HG03469 (cell line): ENCODE data around the gene POLR1F.

Experiments
- ATAC-seq: cut with Tn5 transposase; IDR thresholded peaks from one replicate; pipeline ENCODE4 v1.9.1; 2021; ENCODE audit warnings: mild to moderate bottlenecking, moderate library complexity, moderate number of reproducible peaks; ENCODE audit not compliant: unreplicated experiment

POLR1F gene

GRCh38 chr7:19677180-19677579, 31.7 kb downstream of the POLR1F start:
- ATAC-seq, result peak; percentile 89

DNA sequence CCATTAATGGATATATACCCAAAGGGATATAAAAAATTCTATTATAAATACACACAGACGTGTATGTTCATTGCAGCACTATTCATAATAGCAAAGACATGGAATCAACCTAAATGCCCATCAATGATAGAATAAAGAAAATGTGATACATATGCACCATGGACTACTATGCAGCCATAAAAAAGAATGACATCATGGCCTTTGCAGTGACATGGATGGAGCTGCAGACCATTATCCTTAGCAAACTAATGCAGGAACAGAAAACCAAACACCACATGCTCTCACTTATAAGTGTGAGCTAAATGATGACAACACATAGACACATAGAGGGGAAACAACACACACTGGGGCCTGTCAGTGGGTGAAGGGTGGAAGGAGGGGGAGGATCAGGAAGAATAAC, 33.0 kb downstream of the POLR1F start:
- no peak for ATAC-seq

DNA sequence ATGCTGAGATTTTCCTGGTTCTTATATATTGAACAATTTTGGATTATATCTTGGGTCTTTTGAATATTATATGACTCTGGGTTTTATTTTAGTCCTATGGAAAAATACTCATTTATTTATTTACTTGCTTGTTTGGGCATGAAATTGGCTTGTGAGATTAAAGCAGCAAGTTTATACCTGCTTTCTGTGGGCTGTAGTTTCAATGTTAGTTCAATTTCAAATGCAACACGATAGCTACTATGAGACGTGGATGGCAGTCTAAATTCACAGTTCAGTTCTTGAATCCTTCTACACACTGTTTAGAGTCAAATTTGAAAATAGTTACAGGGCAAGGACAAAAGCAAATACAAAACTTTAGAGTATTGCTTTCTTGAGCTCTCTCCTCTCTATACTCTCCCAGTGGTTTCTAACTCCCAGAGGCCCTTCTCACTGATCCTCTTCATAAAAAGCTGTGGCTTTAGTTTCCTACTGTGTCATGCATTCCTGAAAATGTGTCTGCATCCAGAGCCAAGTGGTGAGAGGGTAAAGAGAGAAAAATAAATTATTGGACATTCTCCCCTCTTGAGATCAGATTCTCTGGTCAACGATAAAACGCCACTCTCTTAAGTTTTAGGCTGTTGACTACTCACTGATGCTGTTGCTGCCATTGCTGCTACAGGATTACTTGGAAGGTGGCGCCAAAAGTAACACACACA, 34.4 kb downstream of the POLR1F start:
- ATAC-seq, result no peak

GRCh38 chr7:19670806-19671205, 38.0 kb downstream of the POLR1F start:
- ATAC-seq, result no peak

DNA sequence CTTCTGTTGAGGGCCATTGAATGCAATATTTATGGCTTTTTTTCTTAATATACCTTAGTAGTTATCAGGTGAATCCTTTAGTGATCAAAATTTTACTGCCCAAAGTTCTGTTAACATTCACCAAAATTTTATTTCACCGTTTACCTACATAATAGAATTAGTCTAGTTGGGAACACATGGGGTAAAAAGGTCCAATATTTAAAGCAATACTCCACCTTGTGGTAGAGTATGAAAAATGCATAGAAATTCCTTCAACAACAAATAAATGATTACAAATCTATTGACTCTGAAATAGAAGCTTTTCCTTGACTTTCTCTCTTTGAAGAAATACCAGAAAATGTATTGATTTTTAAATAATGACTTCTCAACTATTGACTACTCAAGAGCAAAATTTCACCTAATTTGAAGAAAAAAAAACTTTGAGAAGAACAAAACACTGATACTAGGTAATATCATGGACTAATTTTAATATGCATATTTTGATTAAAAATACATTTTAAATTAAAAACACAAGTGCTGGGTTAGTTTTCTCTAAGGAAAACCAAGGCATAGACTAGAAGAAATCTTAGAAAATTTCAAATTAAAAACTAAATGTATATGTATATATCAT, 43.3 kb downstream of the POLR1F start:
- no peak for ATAC-seq

GRCh38 chr7:19663816-19664462, 44.9 kb downstream of the POLR1F start:
- peak; percentile 97 for ATAC-seq

DNA sequence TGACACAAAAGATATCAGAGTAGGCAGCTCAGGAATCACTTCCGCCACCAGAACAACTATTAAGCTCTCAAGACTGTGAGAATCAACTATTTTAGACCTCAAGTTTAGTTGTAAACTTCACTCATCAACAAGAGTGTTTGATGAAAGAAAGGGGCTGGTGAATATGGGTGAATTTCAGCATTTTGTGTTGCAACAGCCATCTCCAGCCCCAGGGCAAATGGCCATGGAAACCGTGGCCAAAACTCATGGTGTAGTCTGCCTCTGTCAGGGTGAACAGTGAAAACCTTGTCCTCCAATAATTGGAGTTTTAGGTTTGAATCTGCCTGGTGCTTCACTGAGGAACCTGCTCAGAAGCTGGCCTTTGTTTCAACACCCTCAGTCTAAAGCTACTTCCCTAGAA, 60.0 kb downstream of the POLR1F start:
- ATAC-seq, result no peak
